HG03097 (cell line): Measurements from ENCODE around the gene LPIN1.
A peak's percentile ranks its signal among the peaks of the same experiment; 100 is the strongest.

ENCODE experiments used
- ATAC-seq: cut with Tn5 transposase; IDR thresholded peaks from one replicate; pipeline ENCODE4 v1.9.1; 2021; ENCODE audit not compliant: unreplicated experiment, low FRiP score

LPIN1 gene, protein sequence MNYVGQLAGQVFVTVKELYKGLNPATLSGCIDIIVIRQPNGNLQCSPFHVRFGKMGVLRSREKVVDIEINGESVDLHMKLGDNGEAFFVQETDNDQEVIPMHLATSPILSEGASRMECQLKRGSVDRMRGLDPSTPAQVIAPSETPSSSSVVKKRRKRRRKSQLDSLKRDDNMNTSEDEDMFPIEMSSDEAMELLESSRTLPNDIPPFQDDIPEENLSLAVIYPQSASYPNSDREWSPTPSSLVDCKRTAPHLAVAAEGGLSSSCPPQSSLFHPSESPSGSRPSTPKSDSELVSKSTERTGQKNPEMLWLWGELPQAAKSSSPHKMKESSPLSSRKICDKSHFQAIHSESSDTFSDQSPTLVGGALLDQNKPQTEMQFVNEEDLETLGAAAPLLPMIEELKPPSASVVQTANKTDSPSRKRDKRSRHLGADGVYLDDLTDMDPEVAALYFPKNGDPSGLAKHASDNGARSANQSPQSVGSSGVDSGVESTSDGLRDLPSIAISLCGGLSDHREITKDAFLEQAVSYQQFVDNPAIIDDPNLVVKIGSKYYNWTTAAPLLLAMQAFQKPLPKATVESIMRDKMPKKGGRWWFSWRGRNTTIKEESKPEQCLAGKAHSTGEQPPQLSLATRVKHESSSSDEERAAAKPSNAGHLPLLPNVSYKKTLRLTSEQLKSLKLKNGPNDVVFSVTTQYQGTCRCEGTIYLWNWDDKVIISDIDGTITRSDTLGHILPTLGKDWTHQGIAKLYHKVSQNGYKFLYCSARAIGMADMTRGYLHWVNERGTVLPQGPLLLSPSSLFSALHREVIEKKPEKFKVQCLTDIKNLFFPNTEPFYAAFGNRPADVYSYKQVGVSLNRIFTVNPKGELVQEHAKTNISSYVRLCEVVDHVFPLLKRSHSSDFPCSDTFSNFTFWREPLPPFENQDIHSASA

GRCh38 chr2:11746376-11746806 is at the start of gene LPIN1:
Gene LPIN1, plus strand, starts transcription at chr2:11746632. Its CDS starts 18,910 bp downstream, at chr2:11765542.
- peak; percentile 54 for ATAC-seq

DNA sequence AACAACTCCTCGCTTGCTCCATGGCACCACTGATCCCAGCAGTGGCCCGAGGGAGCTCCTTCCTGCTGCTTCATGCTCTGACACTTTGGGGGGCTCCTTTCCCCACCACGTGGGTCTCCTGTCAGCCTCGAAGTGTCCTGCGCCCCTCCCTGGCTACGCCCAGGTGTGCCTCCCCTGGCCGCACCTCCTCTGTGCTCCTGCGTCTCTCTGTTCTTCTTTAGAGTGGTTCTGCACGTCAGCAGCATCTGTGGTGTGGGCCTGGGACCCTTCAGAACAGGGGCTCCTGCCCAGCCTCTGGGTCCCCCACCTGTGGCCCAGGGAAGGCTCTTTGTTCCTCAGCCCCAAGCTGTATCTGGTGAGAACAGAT is 49.7 kb upstream of the LPIN1 start:
- ATAC-seq, result no peak

DNA sequence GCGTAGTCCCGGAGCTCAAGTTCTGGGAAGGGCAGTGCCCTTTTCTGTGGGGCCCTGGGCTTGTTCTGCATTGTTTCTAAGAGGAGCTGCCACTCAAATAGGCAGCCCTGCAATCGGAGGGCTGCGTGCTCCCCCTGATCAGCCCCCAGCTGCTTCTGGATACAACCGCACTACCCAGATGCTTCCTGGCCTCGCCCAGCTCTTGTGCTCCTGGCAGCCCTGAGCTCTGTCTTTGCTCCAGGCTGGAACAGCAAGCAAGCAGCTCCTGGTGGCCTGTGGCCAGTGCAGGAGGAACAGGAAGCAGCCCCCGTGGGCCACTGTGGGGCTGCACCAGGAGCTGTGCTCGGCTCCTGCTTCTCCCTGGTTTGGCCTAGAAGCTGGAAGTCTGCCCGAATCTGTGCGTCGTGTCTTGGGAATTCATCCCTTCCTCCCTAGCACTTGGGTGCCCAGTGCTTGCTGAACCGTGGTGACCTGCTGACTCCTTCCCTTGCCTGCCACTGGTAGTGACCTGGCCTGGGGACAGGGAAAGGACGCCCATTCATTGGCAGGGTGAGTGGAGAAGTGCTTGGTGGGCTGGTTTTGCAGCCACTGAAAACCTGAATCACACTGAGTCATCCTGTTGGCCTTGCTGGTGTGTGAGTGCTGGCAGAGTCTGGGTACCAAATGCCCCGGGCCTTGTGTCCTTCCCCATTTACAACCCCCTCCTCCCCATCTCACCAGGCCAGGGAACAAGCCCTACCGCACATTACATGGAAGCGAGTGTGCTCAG is 49.1 kb upstream of the LPIN1 start:
- ATAC-seq, result no peak

DNA sequence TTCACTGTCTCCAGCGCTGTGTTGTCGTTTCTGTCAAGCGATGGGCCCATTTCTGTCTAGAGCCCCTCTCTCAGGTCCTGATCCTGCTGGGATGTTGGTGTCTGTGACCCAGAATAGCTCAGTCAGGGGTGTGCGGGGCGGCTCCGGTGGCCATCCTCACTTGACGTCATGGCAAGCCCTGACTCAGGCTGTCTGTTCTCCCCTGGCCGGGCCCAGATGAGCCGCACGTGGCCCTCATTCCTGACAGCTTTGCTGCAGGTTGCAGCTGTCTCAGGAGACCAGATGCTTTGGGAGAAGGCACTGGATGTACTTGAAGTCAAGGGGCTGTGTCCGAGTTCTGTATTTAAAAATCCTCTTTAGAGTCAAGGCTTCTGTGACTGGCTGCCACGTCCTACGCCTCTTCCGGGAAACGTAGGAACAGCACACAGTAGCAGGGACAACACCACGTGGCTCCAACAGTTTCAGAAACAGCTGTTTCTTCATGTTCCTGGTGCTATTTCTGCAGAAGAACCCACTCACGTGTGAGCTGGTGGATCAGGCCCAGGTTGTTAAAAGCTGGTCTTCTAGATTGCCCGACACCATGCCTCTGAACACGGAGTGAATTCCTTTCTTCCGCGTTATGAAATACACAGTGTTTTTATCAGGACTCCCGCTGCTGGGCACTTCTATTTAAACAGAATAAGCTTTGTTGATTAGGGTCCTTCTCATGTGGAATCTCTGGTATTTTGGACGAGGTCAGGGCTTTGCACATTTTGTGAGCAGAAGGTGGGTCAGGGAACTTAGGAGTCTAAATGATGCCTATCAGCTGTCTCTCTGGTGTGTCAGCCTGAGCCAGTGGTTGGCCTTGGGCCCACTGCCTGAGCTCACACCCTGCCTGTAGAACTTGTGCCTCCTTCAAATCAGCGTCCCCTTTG is 48.2 kb upstream of the LPIN1 start:
- ATAC-seq, result no peak

DNA sequence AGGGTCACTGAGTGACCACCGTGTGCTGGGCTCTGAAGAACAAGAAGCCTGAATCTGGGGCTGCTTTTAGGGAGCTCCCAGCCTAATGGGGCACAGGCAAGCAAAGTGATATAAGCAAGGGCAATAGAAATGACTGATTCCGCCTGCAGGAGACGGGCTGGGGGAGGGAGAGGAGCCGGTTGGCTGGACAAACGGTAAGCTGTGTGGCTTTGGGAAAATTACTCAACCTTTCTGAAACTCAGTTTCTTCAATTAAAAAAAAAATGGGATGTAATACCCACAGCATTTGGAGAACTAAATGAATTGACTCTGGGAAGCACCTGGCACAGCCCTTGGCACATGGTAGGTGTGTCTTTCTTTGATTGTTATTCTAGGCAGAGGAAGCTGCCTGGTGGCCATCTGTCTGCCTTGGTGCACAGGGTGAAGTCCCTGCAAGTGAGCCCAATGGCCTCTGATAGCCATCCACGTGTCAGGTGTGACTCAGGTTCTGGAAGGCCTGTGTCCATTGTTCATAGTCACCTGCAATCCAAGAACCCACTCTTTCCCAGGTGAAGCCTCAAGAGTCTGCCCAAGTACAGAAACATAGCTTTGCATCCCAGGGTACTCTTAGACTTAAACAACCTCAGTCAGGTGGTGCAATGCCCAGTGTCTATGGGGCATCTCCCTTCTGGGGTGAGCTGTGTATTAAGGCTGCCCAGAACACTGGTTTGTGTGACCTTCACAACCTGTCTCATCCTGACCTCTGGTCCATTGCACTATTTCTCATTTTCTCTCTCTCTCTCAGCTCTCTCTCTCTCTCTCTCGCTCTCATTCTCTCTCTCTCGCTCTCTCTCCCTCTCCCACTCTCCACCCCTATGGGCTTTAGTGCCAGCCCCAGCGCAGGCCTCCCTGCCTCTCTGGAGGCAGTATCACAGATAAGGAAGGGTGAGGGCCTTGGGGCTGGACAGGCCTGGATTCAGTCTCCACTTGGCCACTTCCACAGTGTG is 46.5 kb upstream of the LPIN1 start:
- no peak for ATAC-seq

GRCh38 chr2:11701206-11701605 is 45.2 kb upstream of the LPIN1 start:
- ATAC-seq, result no peak

GRCh38 chr2:11701751-11702301 is 44.6 kb upstream of the LPIN1 start:
- ATAC-seq, result no peak

DNA sequence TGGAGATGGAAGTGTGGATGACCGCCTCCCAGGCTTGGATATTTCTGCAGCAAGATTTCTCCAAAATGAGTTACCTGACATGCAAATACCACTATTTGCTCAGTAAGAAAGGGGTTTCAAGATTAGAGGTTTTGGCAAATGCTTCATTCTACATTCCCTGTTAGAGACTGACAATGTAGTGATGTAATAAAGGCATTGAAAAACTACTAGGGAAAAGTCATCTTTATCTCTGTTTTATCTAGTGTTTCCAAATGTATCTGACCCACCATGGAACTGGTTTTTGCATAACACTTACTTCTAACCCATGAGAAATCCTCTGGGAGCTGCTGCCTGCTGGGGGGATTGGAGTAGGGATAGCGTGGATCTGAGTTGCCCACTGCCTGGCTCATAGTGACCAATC is 43.5 kb upstream of the LPIN1 start:
- ATAC-seq, result no peak

DNA sequence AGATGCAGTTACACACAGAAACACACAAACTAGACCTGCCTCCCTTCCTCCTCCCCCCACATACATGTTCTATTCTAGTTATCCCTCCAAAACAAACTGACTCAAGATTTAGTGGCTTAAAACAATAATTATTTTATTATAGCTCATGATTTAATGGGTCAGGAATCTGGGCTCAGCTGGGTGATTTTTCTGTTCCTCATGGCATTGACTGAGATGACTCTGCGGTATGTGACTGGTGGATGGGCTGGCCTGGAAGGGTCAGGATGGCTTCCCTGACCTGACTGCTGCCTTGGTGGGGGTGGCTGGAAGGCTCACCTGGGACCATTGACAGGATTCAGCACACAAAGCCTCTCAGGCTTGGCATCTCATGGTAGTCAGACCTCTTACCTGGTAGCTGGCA is 42.7 kb upstream of the LPIN1 start:
- no peak for ATAC-seq

GRCh38 chr2:11705063-11705462 is 41.4 kb upstream of the LPIN1 start:
- no peak for ATAC-seq

GRCh38 chr2:11705711-11706110 is 40.7 kb upstream of the LPIN1 start:
- ATAC-seq, result no peak

DNA sequence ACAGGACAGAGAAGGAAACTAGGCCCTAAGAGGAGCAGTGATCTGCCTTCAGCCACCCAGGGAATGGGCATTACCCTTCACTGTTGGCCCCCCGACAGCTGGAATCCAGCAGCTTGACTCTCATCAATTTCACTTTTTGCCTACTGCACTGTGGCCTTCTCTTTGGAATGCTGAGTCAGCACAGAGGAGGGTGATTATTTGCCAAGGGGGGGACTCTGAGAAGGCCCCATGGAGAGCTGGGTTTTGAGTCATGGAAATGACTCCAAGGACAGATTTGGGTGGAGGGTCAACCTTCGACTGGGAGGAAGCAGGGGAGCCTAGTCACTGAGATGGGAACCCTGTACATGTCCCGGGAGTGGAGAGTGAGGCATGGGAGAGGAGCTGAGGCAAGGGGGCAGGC is 38.3 kb upstream of the LPIN1 start:
- ATAC-seq, result no peak

DNA sequence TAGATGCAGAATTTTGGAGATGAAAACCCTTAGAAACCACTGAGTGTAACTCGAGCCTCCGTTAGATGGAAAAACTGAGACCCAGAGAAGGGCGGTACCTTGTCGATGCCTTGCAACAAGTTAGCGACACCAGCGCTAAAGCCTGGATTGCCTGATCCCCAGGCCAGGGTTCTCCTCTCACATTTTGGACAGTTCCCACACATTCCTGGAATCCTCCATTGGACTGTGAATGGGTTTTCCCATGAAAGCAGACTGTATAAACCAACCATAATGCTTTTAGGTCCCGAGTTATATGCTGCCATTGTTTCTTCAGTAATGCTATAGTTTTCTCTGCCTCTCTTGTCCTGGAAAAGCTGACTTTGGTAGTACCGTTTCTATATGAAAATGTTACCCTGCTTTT is 37.1 kb upstream of the LPIN1 start:
- ATAC-seq, result no peak

DNA sequence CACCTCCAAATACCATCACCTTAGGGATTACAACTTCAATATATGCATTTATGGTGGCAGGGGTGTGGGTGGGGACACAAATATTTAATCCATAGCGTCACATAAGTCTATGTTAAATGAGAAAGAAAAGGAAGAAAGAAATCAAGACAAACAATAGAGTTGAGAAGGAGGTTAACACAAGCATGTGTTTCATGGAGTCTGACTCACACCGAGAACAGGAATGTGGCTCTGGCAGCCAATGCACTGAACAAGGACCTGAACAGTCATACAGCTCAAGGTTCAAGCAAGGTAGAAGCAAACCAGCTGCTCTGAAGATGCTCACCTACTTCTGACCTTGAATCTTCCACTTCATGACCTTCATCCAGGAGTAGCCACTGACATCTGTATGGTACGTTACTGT is 36.2 kb upstream of the LPIN1 start:
- no peak for ATAC-seq

- no peak for ATAC-seq
Measured at GRCh38 chr2:11710632-11711353, 35.6 kb upstream of the LPIN1 start.

DNA sequence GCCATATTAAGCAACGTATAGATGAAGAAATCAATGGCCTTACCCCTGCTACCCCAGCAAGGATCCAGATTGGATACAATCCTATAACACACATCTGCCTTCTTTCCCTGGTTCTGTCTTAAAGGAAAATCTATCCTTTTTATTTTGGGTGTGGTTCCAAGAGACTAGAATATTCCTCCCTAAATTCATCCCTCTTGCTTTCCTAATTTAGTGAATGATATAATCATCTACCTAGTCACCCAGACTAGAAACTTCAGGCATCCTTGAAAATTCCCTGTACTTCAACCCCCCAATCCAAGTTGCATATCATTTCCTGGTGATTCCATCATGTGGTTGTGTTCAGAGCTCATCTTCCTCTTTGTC is 35.1 kb upstream of the LPIN1 start:
- no peak for ATAC-seq

GRCh38 chr2:11711751-11712150 is 34.7 kb upstream of the LPIN1 start:
- no peak for ATAC-seq

DNA sequence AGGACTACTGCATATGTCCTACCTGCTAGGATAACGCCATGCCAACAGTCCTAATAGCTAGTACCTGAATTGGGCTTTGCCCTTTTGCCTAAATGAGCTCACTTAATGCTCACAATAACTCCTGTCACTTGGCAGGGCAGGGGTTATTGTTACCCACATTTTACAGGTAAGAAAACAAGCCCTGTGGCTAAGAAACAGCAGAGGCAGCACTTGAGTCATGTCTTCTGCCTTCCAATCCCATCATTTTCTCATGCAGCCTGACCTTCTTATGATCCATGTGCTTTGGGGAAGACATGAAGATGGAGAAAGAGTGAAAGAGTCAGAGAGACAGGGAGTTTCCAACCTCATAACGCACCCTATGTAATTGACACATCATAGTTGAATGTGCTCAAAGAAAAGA is 33.6 kb upstream of the LPIN1 start:
- no peak for ATAC-seq
